DOHH2 (cell line): Measurements from ENCODE around the gene SMYD5.

Experiments
- H3F3A ChIP-seq: fragments of 200-600 bp; sonication (generic), shearing (Covaris generic); 2 replicates; pipeline ENCODE4 v1.6.0; 2016; ENCODE audit warnings: antibody characterized with exemption, mild to moderate bottlenecking; ENCODE audit not compliant: control insufficient read depth, insufficient read depth
- H3K27ac ChIP-seq: fragments of 200-600 bp; sonication (generic); 2 replicates; pipeline ENCODE4 v1.5.1; 2014; ENCODE audit warnings: low read depth, mild to moderate bottlenecking, low read length, moderate library complexity
- H3K27me3 ChIP-seq: fragments of 200-600 bp; sonication (generic); 2 replicates; pipeline ENCODE4 v1.6.1; 2014; ENCODE audit warnings: mild to moderate bottlenecking, low read length, mixed read lengths; ENCODE audit not compliant: control insufficient read depth
- H3K36me3 ChIP-seq: fragments of 200-600 bp; sonication (generic); 2 replicates; pipeline ENCODE4 v1.6.1; 2014; ENCODE audit warnings: mild to moderate bottlenecking, low read length, moderate library complexity, mixed read lengths; ENCODE audit not compliant: control insufficient read depth
- H3K4me1 ChIP-seq: fragments of 200-600 bp; sonication (generic); 2 replicates; pipeline ENCODE4 v1.6.1; 2014; ENCODE audit warnings: mild to moderate bottlenecking, low read length, mixed read lengths; ENCODE audit not compliant: control insufficient read depth
- H3K4me2 ChIP-seq: fragments of 200-600 bp; sonication (generic); 2 replicates; pipeline ENCODE4 v1.6.0; 2014; ENCODE audit warnings: mild to moderate bottlenecking, low read length, moderate library complexity
- H3K4me3 ChIP-seq: fragments of 200-600 bp; sonication (generic); 2 replicates; pipeline ENCODE4 v1.5.1; 2014; ENCODE audit warnings: mild to moderate bottlenecking, low read length, mixed read lengths
- H3K79me2 ChIP-seq: fragments of 200-600 bp; sonication (generic); 2 replicates; pipeline ENCODE4 v1.6.1; 2014; ENCODE audit warnings: mild to moderate bottlenecking, low read length, mixed read lengths; ENCODE audit not compliant: control insufficient read depth
- H3K9me2 ChIP-seq: fragments of 200-600 bp; sonication (generic); replicated peaks from 2 replicates; pipeline ENCODE4 v1.6.1; 2014; ENCODE audit warnings: mild to moderate bottlenecking, low read length, mixed read lengths; ENCODE audit not compliant: control insufficient read depth
- H3K9me3 ChIP-seq: fragments of 200-600 bp; sonication (generic); 2 replicates; pipeline ENCODE4 v1.6.1; 2014; ENCODE audit warnings: antibody characterized with exemption, low read length, mixed read lengths; ENCODE audit not compliant: control insufficient read depth, insufficient read depth
- H4K20me1 ChIP-seq: fragments of 200-600 bp; sonication (generic); 2 replicates; pipeline ENCODE4 v1.6.0; 2014; ENCODE audit warnings: low read depth, mild to moderate bottlenecking, antibody characterized with exemption, low read length, moderate library complexity; ENCODE audit not compliant: control insufficient read depth, insufficient read depth
- EZH2phosphoT487 ChIP-seq: fragments of 200-600 bp; sonication (generic); IDR thresholded peaks from 2 replicates; pipeline ENCODE4 v1.6.1; 2017; ENCODE audit warnings: borderline replicate concordance, mild to moderate bottlenecking, antibody characterized with exemption, low read length, moderate library complexity, mixed read lengths
- TF ChIP-seq, protein P1 (sequence below): fragments of 200-600 bp; sonication (generic); IDR thresholded peaks from one replicate; pipeline ENCODE4 v1.5.1; 2014; ENCODE audit warnings: antibody characterized with exemption, mild to moderate bottlenecking, low read depth, low read length; ENCODE audit not compliant: poor library complexity, severe bottlenecking

Gene SMYD5

GRCh38 chr2:73259276-73259675, 45.2 kb downstream of the SMYD5 start:
- Histone ChIP-seq H3K36me3 (peaks cover 81% of the 10 kb centered on the region), H4K20me1 (no peaks in the 10 kb centered on the region), H3K9me2 (no peaks in the 10 kb centered on the region), H3F3A (peaks cover 5% of the 10 kb centered on the region), H3K9me3 (no peaks in the 10 kb centered on the region), H3K4me2 (no peak overlapping the region), H3K4me3 (no peak overlapping the region), H3K79me2 (no peaks in the 10 kb centered on the region), H3K27me3 (no peaks in the 10 kb centered on the region), H3K4me1 (peaks cover 14% of the 10 kb centered on the region), H3K27ac (no peak overlapping the region)
- TF ChIP-seq EZH2phosphoT487, result no peak
- TF ChIP-seq, protein P1, sequence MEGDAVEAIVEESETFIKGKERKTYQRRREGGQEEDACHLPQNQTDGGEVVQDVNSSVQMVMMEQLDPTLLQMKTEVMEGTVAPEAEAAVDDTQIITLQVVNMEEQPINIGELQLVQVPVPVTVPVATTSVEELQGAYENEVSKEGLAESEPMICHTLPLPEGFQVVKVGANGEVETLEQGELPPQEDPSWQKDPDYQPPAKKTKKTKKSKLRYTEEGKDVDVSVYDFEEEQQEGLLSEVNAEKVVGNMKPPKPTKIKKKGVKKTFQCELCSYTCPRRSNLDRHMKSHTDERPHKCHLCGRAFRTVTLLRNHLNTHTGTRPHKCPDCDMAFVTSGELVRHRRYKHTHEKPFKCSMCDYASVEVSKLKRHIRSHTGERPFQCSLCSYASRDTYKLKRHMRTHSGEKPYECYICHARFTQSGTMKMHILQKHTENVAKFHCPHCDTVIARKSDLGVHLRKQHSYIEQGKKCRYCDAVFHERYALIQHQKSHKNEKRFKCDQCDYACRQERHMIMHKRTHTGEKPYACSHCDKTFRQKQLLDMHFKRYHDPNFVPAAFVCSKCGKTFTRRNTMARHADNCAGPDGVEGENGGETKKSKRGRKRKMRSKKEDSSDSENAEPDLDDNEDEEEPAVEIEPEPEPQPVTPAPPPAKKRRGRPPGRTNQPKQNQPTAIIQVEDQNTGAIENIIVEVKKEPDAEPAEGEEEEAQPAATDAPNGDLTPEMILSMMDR, result no peak

DNA sequence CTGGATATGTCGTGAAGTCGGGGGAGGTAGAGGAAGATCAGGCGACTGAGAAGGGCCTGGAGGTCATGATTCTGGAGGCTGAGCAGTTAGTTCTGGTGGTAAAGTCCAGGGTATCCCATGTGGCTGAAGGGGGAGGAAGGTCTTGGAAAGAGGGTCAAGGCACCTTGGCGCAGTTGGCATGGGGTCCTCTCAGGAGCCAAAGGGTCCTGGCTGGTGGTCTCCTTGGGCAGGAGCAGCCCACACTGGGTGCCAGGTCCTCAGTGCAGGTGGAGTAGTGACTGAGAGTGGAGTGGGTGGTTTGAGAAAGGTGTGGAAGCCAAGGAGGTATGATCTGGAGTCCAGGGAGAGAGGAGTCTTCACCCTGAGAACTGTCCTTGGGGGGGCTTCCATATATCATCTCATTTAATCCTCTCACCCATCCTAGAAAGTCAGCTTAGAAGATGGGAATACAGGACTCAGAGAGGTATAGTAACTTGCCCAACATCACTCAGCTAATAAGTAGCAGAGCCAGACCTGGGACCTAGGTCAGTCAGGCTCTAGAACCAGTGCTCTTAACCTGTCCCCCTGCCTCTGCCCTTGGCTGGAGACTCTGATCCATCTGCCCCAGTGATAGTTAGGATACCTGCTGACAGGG, 45.8 kb downstream of the SMYD5 start:
- no peaks in the 10 kb centered on the region for H4K20me1 ChIP-seq
- H3K4me3 ChIP-seq, result no peak overlapping the region
- no peaks in the 10 kb centered on the region for H3K9me2 ChIP-seq
- peaks cover 14% of the 10 kb centered on the region for H3K4me1 ChIP-seq
- H3K4me2 ChIP-seq, result no peak overlapping the region
- TF ChIP-seq, protein P1, result no peak
- no peak for TF ChIP-seq EZH2phosphoT487
- no peak overlapping the region for H3K27ac ChIP-seq
- H3K79me2 ChIP-seq, result no peaks in the 10 kb centered on the region
- H3K27me3 ChIP-seq, result no peaks in the 10 kb centered on the region
- H3K36me3 ChIP-seq, result peaks cover 81% of the 10 kb centered on the region
- no peaks in the 10 kb centered on the region; the same call in none of the 2 replicates for H3F3A ChIP-seq
- H3K9me3 ChIP-seq, result no peaks in the 10 kb centered on the region

- Histone ChIP-seq H3K79me2 (no peaks in the 10 kb centered on the region), H3K9me3 (no peaks in the 10 kb centered on the region), H3K4me1 (peaks cover 14% of the 10 kb centered on the region), H3K9me2 (no peaks in the 10 kb centered on the region), H3K4me3 (no peak overlapping the region), H3K27me3 (no peaks in the 10 kb centered on the region), H3K4me2 (no peak overlapping the region), H3F3A (no peaks in the 10 kb centered on the region; the same call in 1 of the 2 replicates), H4K20me1 (no peaks in the 10 kb centered on the region), H3K36me3 (peaks cover 81% of the 10 kb centered on the region), H3K27ac (no peak overlapping the region)
- TF ChIP-seq EZH2phosphoT487, result no peak
- TF ChIP-seq, protein P1, result peak; percentile 49
These were observed 46.4 kb downstream of the SMYD5 start for GRCh38 chr2:73260338-73260984.
